Spleen (tissue), 11 donors: Measurements from ENCODE around the gene TPO. TPM values are rescaled to one million over a fixed set of nuclear protein-coding genes. Genes with fewer than 3 reads are reported as not detected.
A peak's percentile ranks its signal among the peaks of the same experiment; 100 is the strongest.

Experiments used
- DNase-seq: peaks from one replicate; pipeline ENCODE4 v3.0.0-alpha.2; 2020
- H3K27ac ChIP-seq, 8 donors: fragments of 200-600 bp; sonication (generic) in 7 of 8; 1 replicate in 4 of 8; 2 replicates in 4 of 8; pipeline versions ENCODE4 v1.5.0 to v1.8.0; 2016 to 2021; ENCODE audit warnings: inconsistent platforms in 4 of 8, mild to moderate bottlenecking in 4 of 8, moderate library complexity in 1 of 8
- H3K27me3 ChIP-seq, 7 donors: fragments of 200-600 bp; sonication (generic) in 6 of 7; replicated peaks in 1 of 7; 1 replicate in 4 of 7; 2 replicates in 3 of 7; pipeline versions ENCODE4 v1.5.0 to v1.8.0; 2016 to 2021; ENCODE audit warnings: inconsistent platforms in 3 of 7, mild to moderate bottlenecking in 1 of 7
- H3K36me3 ChIP-seq, 6 donors: fragments of 200-600 bp; sonication (generic) in 5 of 6; 1 replicate in 4 of 6; 2 replicates in 2 of 6; pipeline versions ENCODE4 v1.5.0 to v1.8.0; 2016 to 2021; ENCODE audit warnings: inconsistent platforms in 2 of 6
- H3K4me1 ChIP-seq, 6 donors: fragments of 200-600 bp; sonication (generic) in 5 of 6; 1 replicate in 3 of 6; 2 replicates in 3 of 6; pipeline versions ENCODE4 v1.5.0 to v1.8.0; 2016 to 2021; ENCODE audit warnings: inconsistent platforms in 3 of 6
- H3K4me3 ChIP-seq, 8 donors: fragments of 200-600 bp; sonication (generic) in 7 of 8; 1 replicate in 4 of 8; 2 replicates in 4 of 8; pipeline versions ENCODE4 v1.5.0 to v1.8.0; 2016 to 2021; ENCODE audit warnings: inconsistent platforms in 4 of 8, mild to moderate bottlenecking in 4 of 8, moderate library complexity in 2 of 8
- H3K9me3 ChIP-seq, 8 donors: fragments of 200-600 bp; sonication (generic) in 7 of 8; 1 replicate in 4 of 8; 2 replicates in 4 of 8; pipeline versions ENCODE4 v1.5.0 to v1.8.0; 2016 to 2021; ENCODE audit warnings: inconsistent platforms in 4 of 8
- POLR2A ChIP-seq, 3 donors: fragments of 450-650 bp; IDR thresholded peaks; one replicate each; pipeline ENCODE4 v1.5.1; 2017; ENCODE audit warnings: antibody characterized with exemption in 3 of 3, mild to moderate bottlenecking in 1 of 3
- POLR2AphosphoS5 ChIP-seq, 3 donors: sonication (generic); formaldehyde crosslinking; IDR thresholded peaks; one replicate each; pipeline ENCODE4 v1.5.1; 2017; ENCODE audit warnings: antibody characterized with exemption in 3 of 3
- WGBS, 5 donors: extraction: QIAGEN DNeasy Blood & Tissue Kit in 3 of 5; methylation state at CpG; one replicate each; pipeline versions ENCODE4 v1.1.5 to v1.1.7; 2013 to 2018; 5-methylcytosine and 5-hydroxymethylcytosine counted together
- intact Hi-C: fragments of 100-400 bp; cut with DNase I; formaldehyde crosslinking; loops from one replicate; pipeline ENCODE4 v1.15.0; 2023; ENCODE audit warnings: low total_unique reads
- polyA plus RNA-seq, 3 donors: library from polyadenylated mRNA; stranded (reverse); fragments of 200-250 nt; gene quantifications; one replicate each; pipeline ENCODE4 v1.2.1, GENCODE V29; 2013
- total RNA-seq, 7 donors: library from RNA; depleted of rRNA in 3 of 7; stranded (reverse); fragments of >200 nt in 3 of 7; fragmentation: NEBNext Ultra II Directional in 4 of 7; extraction: Animal tissue kit (Norgen Biotek cat#: 25700) in 4 of 7; gene quantifications; one replicate each; pipeline versions ENCODE4 v1.1.0 to v1.2.1, GENCODE V29; 2016 to 2021
- TF ChIP-seq, protein P1 (sequence below), 11 experiments: fragments of 200-600 bp in 7 of 11; fragments of 450-650 bp in 4 of 11; sonication (generic) in 4 of 11; IDR thresholded peaks in 8 of 11; conservative IDR thresholded peaks in 3 of 11; 1 replicate in 7 of 11; 2 replicates in 4 of 11; pipeline versions ENCODE4 v1.4.0 to v1.8.0; 2016 to 2021; ENCODE audit warnings: antibody characterized with exemption in 11 of 11, inconsistent platforms in 4 of 11, mild to moderate bottlenecking in 1 of 11
- donor health status: healthy with polysubstance abuse.
- donor health status: DM: no; HTN: no; CAD: no; lungs with moderate emphysema.
- donor health status: DM: no; HTN: no; CAD: no.
- donor health status: Bipolar disorder and iron deficiency.
- donor health status: healthy.
- donor health status: DM: no; HTN: no; CAD: no.
- donor health status: DM: yes; HTN: yes; CAD: no.

Gene TPO
- total and polyA plus RNA-seq, 10 donors, result 14.4 to 127 (median 49.0) TPM

DNA sequence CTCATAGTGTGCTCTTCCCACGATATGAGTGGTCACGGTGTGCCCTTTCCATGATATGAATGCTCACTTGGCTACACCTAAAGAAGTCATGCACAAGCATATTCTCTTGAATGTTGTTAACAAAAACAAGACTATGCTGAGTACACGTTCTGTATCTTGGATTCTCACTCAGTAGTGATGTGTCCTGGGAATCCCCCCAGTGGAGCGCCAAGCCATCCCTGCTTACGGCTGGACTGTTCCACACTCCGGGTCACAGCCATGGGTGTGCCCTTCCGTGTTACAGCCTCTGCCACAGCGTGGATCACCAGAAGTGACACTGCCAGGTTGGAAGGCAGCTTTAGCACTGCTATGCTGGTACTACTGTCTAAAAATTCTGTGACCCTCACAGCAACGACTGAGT lies 59.1 kb downstream of the TPO start:
- H3K4me1 ChIP-seq, result peaks cover 0 to 3% (median 0%) of the 10 kb centered on the region in 6 donors
- no peak overlapping the region for H3K4me3 ChIP-seq
- TF ChIP-seq, protein P1, sequence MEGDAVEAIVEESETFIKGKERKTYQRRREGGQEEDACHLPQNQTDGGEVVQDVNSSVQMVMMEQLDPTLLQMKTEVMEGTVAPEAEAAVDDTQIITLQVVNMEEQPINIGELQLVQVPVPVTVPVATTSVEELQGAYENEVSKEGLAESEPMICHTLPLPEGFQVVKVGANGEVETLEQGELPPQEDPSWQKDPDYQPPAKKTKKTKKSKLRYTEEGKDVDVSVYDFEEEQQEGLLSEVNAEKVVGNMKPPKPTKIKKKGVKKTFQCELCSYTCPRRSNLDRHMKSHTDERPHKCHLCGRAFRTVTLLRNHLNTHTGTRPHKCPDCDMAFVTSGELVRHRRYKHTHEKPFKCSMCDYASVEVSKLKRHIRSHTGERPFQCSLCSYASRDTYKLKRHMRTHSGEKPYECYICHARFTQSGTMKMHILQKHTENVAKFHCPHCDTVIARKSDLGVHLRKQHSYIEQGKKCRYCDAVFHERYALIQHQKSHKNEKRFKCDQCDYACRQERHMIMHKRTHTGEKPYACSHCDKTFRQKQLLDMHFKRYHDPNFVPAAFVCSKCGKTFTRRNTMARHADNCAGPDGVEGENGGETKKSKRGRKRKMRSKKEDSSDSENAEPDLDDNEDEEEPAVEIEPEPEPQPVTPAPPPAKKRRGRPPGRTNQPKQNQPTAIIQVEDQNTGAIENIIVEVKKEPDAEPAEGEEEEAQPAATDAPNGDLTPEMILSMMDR (IDR thresholded peaks at IDR 0.05 in 8 of 11, conservative IDR thresholded peaks at IDR 0.05 in 3 of 11), result no peak
- TF ChIP-seq POLR2A (IDR thresholded peaks at IDR 0.05), result no peak
- TF ChIP-seq POLR2AphosphoS5 (IDR thresholded peaks at IDR 0.05), result no peak
- DNase-seq, result no peak
- intact Hi-C loops, result no loop called here
- H3K27ac ChIP-seq, result peak overlapping the region in 1 of 8 donors; percentile 20
- peaks cover 0 to 6% (median 0%) of the 10 kb centered on the region in 6 donors for H3K36me3 ChIP-seq
- H3K27me3 ChIP-seq, result peaks cover 0 to 5% (median 0%) of the 10 kb centered on the region in 7 donors
- 75 to 88% (median 87%) methylated on average over 9 of the region's 9 CpGs for WGBS, 5 donors
- H3K9me3 ChIP-seq, result peaks cover 0 to 39% (median 14%) of the 10 kb centered on the region in 8 donors

DNA sequence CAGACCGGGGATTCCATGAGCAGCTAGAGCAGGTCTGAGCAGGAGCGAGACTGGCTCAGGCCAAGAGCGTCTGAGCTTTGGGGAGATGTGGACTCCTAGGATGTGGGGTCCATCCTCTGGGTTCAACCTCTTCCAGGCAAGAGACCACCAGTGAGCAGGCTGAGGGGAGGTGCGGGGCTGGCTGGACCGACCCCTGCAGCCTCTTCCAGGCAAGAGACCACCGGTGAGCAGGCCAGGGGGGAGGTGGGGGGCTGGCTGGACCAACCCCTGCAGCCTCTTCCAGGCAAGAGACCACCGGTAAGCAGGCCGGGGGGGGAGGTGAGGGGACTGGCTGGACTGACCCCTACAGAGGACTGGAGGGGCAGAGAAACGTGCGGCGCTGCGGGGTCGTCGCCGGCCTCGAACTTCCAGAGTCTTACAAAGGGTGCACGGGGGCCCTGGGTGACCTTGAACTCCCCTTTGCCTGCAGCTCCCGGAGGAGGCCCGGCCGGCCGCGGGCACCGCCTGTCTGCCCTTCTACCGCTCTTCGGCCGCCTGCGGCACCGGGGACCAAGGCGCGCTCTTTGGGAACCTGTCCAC lies 63.4 kb downstream of the TPO start:
- peak in 1 of 3 donors; percentile 40 for TF ChIP-seq POLR2AphosphoS5 (IDR thresholded peaks at IDR 0.05)
- TF ChIP-seq, protein P1 (IDR thresholded peaks at IDR 0.05 in 8 of 11, conservative IDR thresholded peaks at IDR 0.05 in 3 of 11), result no peak
- Histone ChIP-seq H3K27ac (peak overlapping the region in 6 of 8 donors; percentile 43 to 78 (median 56)), H3K9me3 (peaks cover 0 to 9% (median 0%) of the 10 kb centered on the region in 8 donors), H3K27me3 (peaks cover 0 to 5% (median 0%) of the 10 kb centered on the region in 7 donors), H3K4me1 (peaks cover 0 to 3% (median 0%) of the 10 kb centered on the region in 6 donors), H3K36me3 (peaks cover 0 to 23% (median 0%) of the 10 kb centered on the region in 6 donors), H3K4me3 (no peak overlapping the region)
- DNase-seq, result no peak
- 87 to 95% (median 90%) methylated on average over 19 to 30 of the region's 30 CpGs for WGBS, 5 donors
- intact Hi-C loops, result no loop called here

DNA sequence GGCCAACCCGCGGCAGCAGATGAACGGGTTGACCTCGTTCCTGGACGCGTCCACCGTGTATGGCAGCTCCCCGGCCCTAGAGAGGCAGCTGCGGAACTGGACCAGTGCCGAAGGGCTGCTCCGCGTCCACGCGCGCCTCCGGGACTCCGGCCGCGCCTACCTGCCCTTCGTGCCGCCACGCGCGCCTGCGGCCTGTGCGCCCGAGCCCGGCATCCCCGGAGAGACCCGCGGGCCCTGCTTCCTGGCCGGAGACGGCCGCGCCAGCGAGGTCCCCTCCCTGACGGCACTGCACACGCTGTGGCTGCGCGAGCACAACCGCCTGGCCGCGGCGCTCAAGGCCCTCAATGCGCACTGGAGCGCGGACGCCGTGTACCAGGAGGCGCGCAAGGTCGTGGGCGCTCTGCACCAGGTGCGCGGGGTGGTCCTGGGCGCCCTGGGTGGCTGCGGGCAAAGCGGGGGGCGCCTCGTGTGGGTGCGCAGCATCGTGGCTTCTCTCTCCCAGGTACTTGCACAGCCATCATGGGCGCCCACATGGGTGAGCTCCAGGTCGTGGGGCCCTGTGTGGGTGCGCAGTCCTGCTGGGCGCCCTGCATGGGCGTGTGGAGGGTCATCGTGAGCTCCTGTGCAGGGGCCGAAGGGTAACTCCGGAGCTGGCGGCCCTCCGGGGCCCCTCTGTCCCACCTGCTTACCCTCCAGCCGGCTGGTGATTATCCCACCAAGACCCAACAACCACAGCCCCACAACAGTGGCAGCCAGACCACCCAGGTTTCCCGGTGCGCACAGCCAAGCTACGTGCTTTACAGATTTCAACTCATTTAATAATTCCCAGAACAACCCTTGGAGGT lies 64.2 kb downstream of the TPO start:
- H3K4me3 ChIP-seq, result no peak overlapping the region
- intact Hi-C loops, result no loop called here
- H3K27ac ChIP-seq, result peak overlapping the region in 3 of 8 donors; percentile 65 to 78 (median 77)
- TF ChIP-seq POLR2A (IDR thresholded peaks at IDR 0.05) (no peak), POLR2AphosphoS5 (IDR thresholded peaks at IDR 0.05) (peak in 1 of 3 donors; percentile 33)
- peak; percentile 76 for DNase-seq
- H3K4me1 ChIP-seq, result peaks cover 0 to 3% (median 0%) of the 10 kb centered on the region in 6 donors
- peaks cover 0 to 8% (median 0%) of the 10 kb centered on the region in 8 donors for H3K9me3 ChIP-seq
- peaks cover 0 to 30% (median 0%) of the 10 kb centered on the region in 6 donors for H3K36me3 ChIP-seq
- 76 to 92% (median 79%) methylated on average over 26 to 76 of the region's 76 CpGs for WGBS, 5 donors
- H3K27me3 ChIP-seq, result peaks cover 0 to 5% (median 0%) of the 10 kb centered on the region in 7 donors

DNA sequence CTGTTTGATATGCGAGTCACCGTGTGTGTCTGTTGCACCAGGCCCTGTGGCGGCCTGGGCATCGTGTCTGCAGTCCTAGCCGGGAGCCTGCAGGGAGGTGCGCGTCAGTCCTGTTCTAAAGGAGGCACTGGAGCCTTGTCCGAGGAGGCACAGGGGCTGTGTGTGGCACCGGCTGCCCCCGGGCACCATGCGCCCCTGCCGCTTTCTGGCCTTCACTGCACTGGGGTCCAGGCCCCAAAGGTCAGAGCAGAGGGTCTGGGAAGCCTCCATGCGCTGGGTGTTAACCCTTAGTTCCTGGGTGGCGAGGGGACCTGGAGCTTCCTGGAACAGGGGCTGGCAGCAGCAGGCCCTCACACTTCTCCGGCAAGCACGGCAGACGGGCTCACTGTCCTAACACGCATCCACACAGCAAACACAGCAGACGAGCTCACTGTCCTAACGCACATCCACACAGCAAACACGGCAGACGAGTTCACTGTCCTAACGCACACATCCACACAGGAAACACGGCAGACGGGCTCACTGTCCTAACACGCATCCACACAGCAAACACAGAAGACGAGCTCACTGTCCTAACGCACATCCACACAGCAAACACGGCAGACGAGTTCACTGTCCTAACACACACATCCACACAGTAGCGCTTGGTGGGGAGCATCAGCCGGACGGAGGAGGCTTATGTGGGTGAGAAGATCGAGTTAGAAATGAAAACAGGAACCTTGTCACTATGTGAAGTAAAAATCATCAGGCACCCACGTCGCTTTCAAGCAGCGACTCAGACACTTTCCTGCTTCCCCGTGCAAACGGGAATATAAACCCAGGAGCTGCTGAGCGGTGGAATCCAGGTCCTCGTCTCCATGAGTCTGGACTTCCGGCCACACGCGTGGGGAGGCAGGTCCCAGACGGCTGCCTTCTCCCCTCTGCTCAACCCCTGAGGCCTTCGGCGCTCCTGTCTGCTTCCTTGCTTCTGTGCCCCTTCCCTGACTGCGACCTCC lies 65.3 kb downstream of the TPO start:
- DNase-seq, result peak; percentile 71
- intact Hi-C loops, result no loop called here
- Histone ChIP-seq H3K4me1 (peaks cover 0 to 3% (median 0%) of the 10 kb centered on the region in 6 donors), H3K36me3 (peaks cover 0 to 32% (median 0%) of the 10 kb centered on the region in 6 donors), H3K4me3 (no peak overlapping the region), H3K9me3 (peaks cover 0 to 8% (median 0%) of the 10 kb centered on the region in 8 donors), H3K27me3 (peaks cover 0 to 5% (median 0%) of the 10 kb centered on the region in 7 donors), H3K27ac (peak overlapping the region in 1 of 8 donors; percentile 21)
- WGBS, 5 donors, result 84 to 89% (median 86%) methylated on average over 36 to 48 of the region's 48 CpGs
- TF ChIP-seq POLR2A (IDR thresholded peaks at IDR 0.05) (no peak), POLR2AphosphoS5 (IDR thresholded peaks at IDR 0.05) (no peak)
- TF ChIP-seq, protein P1 (IDR thresholded peaks at IDR 0.05 in 8 of 11, conservative IDR thresholded peaks at IDR 0.05 in 3 of 11), result no peak
